HG03039 (cell line): ENCODE data around the gene MED12.

Source experiments
- ATAC-seq: cut with Tn5 transposase; IDR thresholded peaks from one replicate; pipeline ENCODE4 v1.9.1; 2021; ENCODE audit warnings: mild to moderate bottlenecking, moderate library complexity; ENCODE audit not compliant: unreplicated experiment

MED12 gene

DNA sequence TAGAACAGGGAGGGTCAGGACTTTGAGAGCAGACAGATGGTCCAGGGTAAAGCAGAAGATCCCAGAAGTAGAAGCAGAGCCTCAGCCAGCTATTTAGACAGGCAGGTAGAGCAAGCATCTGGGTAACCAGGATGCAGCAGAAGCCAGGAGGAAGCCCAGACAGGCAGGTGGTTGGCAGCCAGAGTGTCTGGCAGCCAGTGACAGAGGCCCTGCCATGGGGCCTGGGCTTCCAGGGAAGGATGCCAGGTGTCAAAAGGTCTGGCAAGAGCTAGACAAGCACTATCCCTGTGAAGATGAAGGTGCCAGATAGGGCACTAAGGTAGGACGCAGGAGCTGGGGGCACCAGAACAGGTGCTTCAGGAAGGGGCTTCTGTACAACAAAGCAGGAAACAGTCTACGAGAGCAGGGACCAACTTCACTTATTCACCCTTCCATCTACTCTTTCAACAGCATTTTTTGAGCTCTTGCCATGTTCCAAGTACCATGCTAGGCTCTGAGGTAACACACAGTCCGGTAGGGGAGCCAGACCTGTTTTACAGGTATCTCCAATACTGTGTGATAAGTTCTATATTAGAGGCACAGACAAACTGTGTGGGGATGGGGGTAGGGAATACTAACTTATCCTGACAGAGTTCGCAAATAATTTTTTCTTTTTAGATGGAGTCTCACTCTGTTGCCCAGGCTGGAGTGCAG lies 66.6 kb downstream of the MED12 start:
- ATAC-seq, result no peak

DNA sequence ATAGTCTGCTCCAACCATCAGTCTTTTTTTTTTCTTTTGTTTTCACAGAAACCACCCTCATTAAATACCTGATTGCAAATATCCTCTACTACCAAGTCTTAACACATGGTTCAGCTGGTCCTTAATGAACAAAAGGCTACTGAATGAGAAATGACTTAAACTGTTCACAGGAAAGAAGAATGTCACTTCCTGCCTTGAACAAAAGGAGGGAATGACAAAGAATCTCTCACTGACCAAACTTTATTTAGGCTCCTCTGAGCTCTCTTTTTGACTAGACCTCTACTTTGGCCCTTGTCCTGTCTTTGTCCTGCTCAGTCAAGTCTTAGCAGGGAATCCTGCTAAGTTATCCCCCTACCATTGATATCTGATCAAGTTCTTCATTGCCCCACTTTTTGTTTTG lies 72.9 kb downstream of the MED12 start:
- ATAC-seq, result no peak
